Activated CD4-positive, alpha-beta memory T cell treated with anti-CD3 and anti-CD28 coated beads, Interleukin-2, amount 10 ng/mL, durations not matched to agents 7 days and 5 days (primary cell): ENCODE measurements around the gene NEK6. TPM values are rescaled to one million over a fixed set of nuclear protein-coding genes. Genes with fewer than 3 reads are reported as not detected.

Experiments
- CTCF ChIA-PET: fragments of 350-600 bp; sonication (Branson Sonifier 250); formaldehyde crosslinking; loops from one replicate; lab custom pipeline; 2021; ENCODE audit warnings: antibody characterized with exemption, inconsistent platforms; lab: Charles Lee
- POLR2A ChIA-PET: fragments of 350-600 bp; sonication (Branson Sonifier 250); formaldehyde crosslinking; loops from one replicate; lab custom pipeline; 2021; ENCODE audit warnings: antibody characterized with exemption; lab: Charles Lee
- DNase-seq: peaks from one replicate; pipeline ENCODE4 v3.0.0-alpha.2; 2020
- H3K27ac Mint-ChIP-seq: one replicate; pipeline ENCODE4 v1.8.0; 2021; ENCODE audit warnings: mild to moderate bottlenecking, mixed read lengths
- H3K27me3 Mint-ChIP-seq: one replicate; pipeline ENCODE4 v1.8.0; 2021; ENCODE audit warnings: mixed read lengths
- H3K36me3 Mint-ChIP-seq: one replicate; pipeline ENCODE4 v1.8.0; 2021; ENCODE audit warnings: low read depth, mixed read lengths
- H3K4me1 Mint-ChIP-seq: one replicate; pipeline ENCODE4 v1.8.0; 2021; ENCODE audit warnings: mixed read lengths
- H3K4me3 Mint-ChIP-seq: one replicate; pipeline ENCODE4 v1.8.0; 2021; ENCODE audit warnings: mild to moderate bottlenecking, mixed read lengths
- H3K9me3 Mint-ChIP-seq: one replicate; pipeline ENCODE4 v1.8.0; 2021; ENCODE audit warnings: mixed read lengths
- total RNA-seq, 2 experiments: library from RNA; stranded (reverse); gene quantifications; one replicate each; pipeline ENCODE4 v1.2.3, GENCODE V29; 2021

Gene NEK6
- total RNA-seq, 2 experiments from 2014 or later, result 16.9 to 18.9 TPM

- no peak for DNase-seq
- Mint-ChIP-seq H3K27ac (no peak overlapping the region), H3K36me3 (peaks cover 3% of the 10 kb centered on the region), H3K4me1 (peaks cover 53% of the 10 kb centered on the region), H3K27me3 (peaks cover 31% of the 10 kb centered on the region), H3K9me3 (no peaks in the 10 kb centered on the region), H3K4me3 (peak overlapping the region; percentile 82)
- ChIA-PET POLR2A (interaction anchor here (1.4 kb wide), 1 partner anchor 40 kb away, joined by 5 read pairs; no protein-coding TSS in a partner anchor), CTCF (interaction anchor here (1.1 to 2.1 kb wide), 2 partner anchors 55 to 130 kb away, joined by 3 to 6 read pairs; no protein-coding TSS in a partner anchor)
These were observed 1.2 kb upstream of the NEK6 start for GRCh38 chr9:124256517-124257069.

GRCh38 chr9:124257070-124257843 lies 492 bp upstream of the NEK6 start:
- ChIA-PET POLR2A (interaction anchor here (0.7 to 1.4 kb wide), 5 partner anchors 12 to 55 kb away, joined by 3 to 5 read pairs (median 3); no protein-coding TSS in a partner anchor), CTCF (interaction anchor here (1.1 to 2.1 kb wide), 2 partner anchors 56 to 130 kb away, joined by 3 to 6 read pairs; no protein-coding TSS in a partner anchor)
- H3K27me3 Mint-ChIP-seq, result peaks cover 28% of the 10 kb centered on the region
- H3K36me3 Mint-ChIP-seq, result peaks cover 3% of the 10 kb centered on the region
- H3K9me3 Mint-ChIP-seq, result no peaks in the 10 kb centered on the region
- peak overlapping the region; percentile 33 for H3K27ac Mint-ChIP-seq
- H3K4me3 Mint-ChIP-seq, result peak overlapping the region; percentile 82
- no peak for DNase-seq
- H3K4me1 Mint-ChIP-seq, result peaks cover 54% of the 10 kb centered on the region

GRCh38 chr9:124258607-124259157 lies 933 bp downstream of the NEK6 start:
- peak overlapping the region; percentile 75 for H3K27ac Mint-ChIP-seq
- peaks cover 3% of the 10 kb centered on the region for H3K36me3 Mint-ChIP-seq
- no peaks in the 10 kb centered on the region for H3K9me3 Mint-ChIP-seq
- peak overlapping the region; percentile 98 for H3K4me3 Mint-ChIP-seq
- ChIA-PET CTCF (interaction anchor here (0.7 kb wide), 1 partner anchor 27 kb away, joined by 3 read pairs; no protein-coding TSS in a partner anchor), POLR2A (interaction anchor here (1.0 to 1.2 kb wide), 2 partner anchors 28 to 59 kb away, joined by 3 to 4 read pairs; no protein-coding TSS in a partner anchor)
- peaks cover 52% of the 10 kb centered on the region for H3K4me1 Mint-ChIP-seq
- H3K27me3 Mint-ChIP-seq, result peaks cover 28% of the 10 kb centered on the region
- no peak for DNase-seq

GRCh38 chr9:124259158-124259808 lies 1.5 kb downstream of the NEK6 start:
- no peak for DNase-seq
- Mint-ChIP-seq H3K4me3 (peak overlapping the region; percentile 98), H3K36me3 (peaks cover 3% of the 10 kb centered on the region), H3K27ac (peak overlapping the region; percentile 31), H3K9me3 (no peaks in the 10 kb centered on the region), H3K27me3 (peaks cover 28% of the 10 kb centered on the region), H3K4me1 (peaks cover 46% of the 10 kb centered on the region)
- CTCF ChIA-PET, result interaction anchor here (0.7 kb wide), 1 partner anchor 27 kb away, joined by 3 read pairs; no protein-coding TSS in a partner anchor
- POLR2A ChIA-PET, result interaction anchor here (0.6 to 1.2 kb wide), 3 partner anchors 27 to 126 kb away, joined by 3 to 4 read pairs (median 3); no protein-coding TSS in a partner anchor

GRCh38 chr9:124260769-124261603 lies 3.2 kb downstream of the NEK6 start:
- Mint-ChIP-seq H3K36me3 (peaks cover 3% of the 10 kb centered on the region), H3K27ac (no peak overlapping the region)

GRCh38 chr9:124261736-124262648 lies 4.2 kb downstream of the NEK6 start:
- Mint-ChIP-seq H3K27ac (no peak overlapping the region), H3K9me3 (no peaks in the 10 kb centered on the region), H3K27me3 (peaks cover 19% of the 10 kb centered on the region), H3K36me3 (peaks cover 3% of the 10 kb centered on the region), H3K4me1 (peaks cover 44% of the 10 kb centered on the region), H3K4me3 (no peak overlapping the region)
- POLR2A ChIA-PET, result no interaction called here
- no peak for DNase-seq
- CTCF ChIA-PET, result no interaction called here

More at GRCh38 chr9:124260769-124261603, 3.2 kb downstream of the NEK6 start:
- DNase-seq, result no peak
- ChIA-PET CTCF (no interaction called here), POLR2A (interaction anchor here (0.7 kb wide), 1 partner anchor 76 kb away, joined by 3 read pairs; no protein-coding TSS in a partner anchor)
- no peak overlapping the region for H3K4me3 Mint-ChIP-seq
- H3K9me3 Mint-ChIP-seq, result no peaks in the 10 kb centered on the region
- H3K4me1 Mint-ChIP-seq, result peaks cover 42% of the 10 kb centered on the region
- peaks cover 28% of the 10 kb centered on the region for H3K27me3 Mint-ChIP-seq

GRCh38 chr9:124262649-124262972 lies 4.9 kb downstream of the NEK6 start:
- POLR2A ChIA-PET, result no interaction called here

GRCh38 chr9:124263213-124263612 lies 5.5 kb downstream of the NEK6 start:
- H3K9me3 Mint-ChIP-seq, result no peaks in the 10 kb centered on the region
- peaks cover 47% of the 10 kb centered on the region for H3K4me1 Mint-ChIP-seq
- H3K36me3 Mint-ChIP-seq, result peaks cover 3% of the 10 kb centered on the region
- no peak for DNase-seq
- ChIA-PET CTCF (no interaction called here), POLR2A (no interaction called here)
- no peak overlapping the region for H3K27ac Mint-ChIP-seq
- H3K4me3 Mint-ChIP-seq, result no peak overlapping the region
- peaks cover 12% of the 10 kb centered on the region for H3K27me3 Mint-ChIP-seq

More at GRCh38 chr9:124262649-124262972, 4.9 kb downstream of the NEK6 start:
- peaks cover 44% of the 10 kb centered on the region for H3K4me1 Mint-ChIP-seq
- no peak for DNase-seq
- peaks cover 3% of the 10 kb centered on the region for H3K36me3 Mint-ChIP-seq
- CTCF ChIA-PET, result no interaction called here
- peaks cover 13% of the 10 kb centered on the region for H3K27me3 Mint-ChIP-seq
- no peak overlapping the region for H3K27ac Mint-ChIP-seq
- H3K9me3 Mint-ChIP-seq, result no peaks in the 10 kb centered on the region
- no peak overlapping the region for H3K4me3 Mint-ChIP-seq

GRCh38 chr9:124263800-124264426 lies 6.2 kb downstream of the NEK6 start:
- H3K4me3 Mint-ChIP-seq, result no peak overlapping the region
- H3K27me3 Mint-ChIP-seq, result peaks cover 7% of the 10 kb centered on the region
- DNase-seq, result no peak
- ChIA-PET CTCF (no interaction called here), POLR2A (no interaction called here)
- no peak overlapping the region for H3K27ac Mint-ChIP-seq
- H3K9me3 Mint-ChIP-seq, result no peaks in the 10 kb centered on the region
- no peaks in the 10 kb centered on the region for H3K36me3 Mint-ChIP-seq
- peaks cover 41% of the 10 kb centered on the region for H3K4me1 Mint-ChIP-seq

GRCh38 chr9:124264823-124265233 lies 7.1 kb downstream of the NEK6 start:
- Mint-ChIP-seq H3K4me1 (peaks cover 35% of the 10 kb centered on the region), H3K4me3 (no peak overlapping the region), H3K36me3 (no peaks in the 10 kb centered on the region), H3K27me3 (peaks cover under 1% of the 10 kb centered on the region), H3K27ac (no peak overlapping the region), H3K9me3 (no peaks in the 10 kb centered on the region)
- ChIA-PET CTCF (interaction anchor here (0.9 kb wide), 1 partner anchor 138 kb away, joined by 4 read pairs; no protein-coding TSS in a partner anchor), POLR2A (interaction anchor here (1.1 kb wide), 1 partner anchor 62 kb away, joined by 3 read pairs; no protein-coding TSS in a partner anchor)
- no peak for DNase-seq

GRCh38 chr9:124265551-124265950 lies 7.8 kb downstream of the NEK6 start:
- peaks cover 31% of the 10 kb centered on the region for H3K4me1 Mint-ChIP-seq
- POLR2A ChIA-PET, result interaction anchor here (1.1 kb wide), 1 partner anchor 63 kb away, joined by 3 read pairs; no protein-coding TSS in a partner anchor
- no peaks in the 10 kb centered on the region for H3K9me3 Mint-ChIP-seq
- CTCF ChIA-PET, result no interaction called here
- no peaks in the 10 kb centered on the region for H3K36me3 Mint-ChIP-seq
- no peak overlapping the region for H3K27ac Mint-ChIP-seq
- H3K4me3 Mint-ChIP-seq, result no peak overlapping the region
- DNase-seq, result no peak
- H3K27me3 Mint-ChIP-seq, result no peaks in the 10 kb centered on the region
